NCI-H748 treated with DMSO at 0.1 percent for 48 hours (cell line): ENCODE measurements around the gene IP6K1.
"Not testable (repeated sequence)": the region's sequence is repeated elsewhere in the genome, so short reads cannot be mapped to it uniquely, and the experiment has no call there.

Source experiments
- DNase-seq: peaks from one replicate; lab custom pipeline; 2025; lab: John Stamatoyannopoulos, UW

IP6K1 gene

DNA sequence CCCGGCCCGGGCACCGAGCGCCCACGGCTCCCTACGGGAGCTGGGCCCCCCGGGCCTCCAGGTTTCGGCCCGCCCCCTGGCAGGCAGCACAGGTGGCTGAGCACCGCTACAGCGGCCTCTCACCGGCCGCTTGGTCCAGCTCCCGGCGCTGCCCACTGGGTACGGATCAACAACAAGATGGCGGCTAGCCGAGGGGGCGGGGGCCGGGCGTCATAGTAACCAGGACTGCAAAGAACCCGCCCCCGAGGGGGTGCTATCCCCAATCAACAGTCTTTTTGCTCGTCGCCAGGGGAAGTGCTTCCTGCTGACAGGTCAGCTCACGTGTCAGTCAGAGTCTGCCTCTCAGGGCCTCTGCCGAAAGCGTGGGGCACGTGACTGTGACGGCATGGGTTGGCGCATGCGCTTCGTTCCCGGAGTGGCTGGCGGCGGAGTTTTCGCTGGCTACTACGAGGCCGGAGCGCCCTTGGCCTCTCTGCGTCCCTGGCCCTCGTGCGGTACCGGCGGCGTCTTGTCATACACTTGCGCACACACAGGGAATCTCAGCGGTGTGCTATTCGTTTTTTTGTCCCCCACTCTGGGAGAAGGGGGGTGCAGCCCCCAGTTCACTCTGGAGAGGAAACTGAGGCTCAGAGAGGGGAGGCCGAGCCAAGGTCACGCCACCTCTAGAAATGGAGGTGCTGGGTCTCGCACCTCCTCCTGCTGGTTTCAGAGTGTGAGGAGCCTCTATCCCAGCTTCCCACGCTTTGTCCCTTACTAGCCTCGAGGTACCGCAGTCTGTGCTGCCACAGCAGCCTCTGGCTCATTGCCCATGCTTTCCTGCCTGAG lies at the start of gene IP6K1:
IP6K1 (minus strand) TSS at position 186 of the 825 bp plus-strand sequence. CDS start 38,502 bp downstream, outside the sequence.
- peak; percentile 95 for DNase-seq

DNA sequence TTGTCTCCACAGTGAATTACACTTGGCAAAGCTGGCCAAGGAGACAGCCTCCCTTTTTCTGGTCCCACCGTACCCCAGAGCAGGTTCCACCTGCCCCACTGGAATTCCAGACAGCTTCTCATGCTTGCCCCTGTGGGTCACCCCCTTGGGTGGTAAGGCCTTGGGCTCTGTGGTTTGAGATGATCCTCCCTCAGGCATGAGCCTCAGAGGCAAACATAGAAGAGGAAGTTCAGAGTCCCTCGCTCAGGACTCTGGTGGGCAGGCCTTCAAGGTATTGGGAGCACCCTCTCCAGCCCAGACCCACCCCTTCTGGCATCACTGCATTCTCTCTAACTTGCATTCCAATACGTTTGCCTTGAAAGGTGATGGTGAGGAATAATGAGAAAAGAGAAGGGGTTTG lies 45.0 kb upstream of the IP6K1 start:
- no peak for DNase-seq

DNA sequence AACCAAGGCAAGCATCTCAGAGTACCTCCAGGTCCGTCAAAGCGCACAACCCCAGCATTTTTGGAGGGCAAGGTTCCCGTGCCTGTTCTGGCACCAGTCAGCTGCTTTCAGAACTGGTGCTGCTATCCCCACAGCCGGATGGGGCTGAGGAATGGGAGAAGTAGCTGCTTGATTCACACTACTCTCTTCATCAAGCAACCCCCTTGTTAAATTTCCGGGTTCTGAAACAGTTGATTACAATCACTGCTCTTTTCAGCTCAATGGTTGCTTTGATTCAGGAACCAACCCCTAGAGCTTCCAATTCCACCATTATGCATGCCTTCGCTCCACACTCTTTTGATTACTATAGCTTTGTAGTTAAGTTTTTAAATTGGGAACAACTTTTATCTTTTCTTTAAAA lies 39.7 kb upstream of the IP6K1 start:
- DNase-seq: no peak

DNA sequence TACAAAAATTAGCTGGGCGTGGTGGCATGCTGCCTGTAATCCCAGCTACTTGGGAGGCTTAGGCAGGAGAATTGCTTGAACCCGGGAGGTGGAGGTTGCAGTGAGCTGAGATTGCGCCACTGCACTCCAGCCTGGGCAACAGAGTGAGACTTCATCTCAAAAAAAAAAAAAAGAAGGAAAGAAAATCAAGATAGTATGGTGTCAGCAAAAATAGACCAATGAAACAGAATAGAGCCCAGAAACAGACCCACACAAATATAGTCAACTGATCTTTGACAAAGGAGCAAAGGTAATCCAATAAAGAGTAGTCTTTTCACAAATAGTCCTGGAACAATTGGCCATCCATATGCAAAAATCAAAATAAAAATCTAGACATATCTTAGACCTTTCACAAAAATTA lies 36.8 kb upstream of the IP6K1 start:
- DNase-seq: not testable (repeated sequence)

DNA sequence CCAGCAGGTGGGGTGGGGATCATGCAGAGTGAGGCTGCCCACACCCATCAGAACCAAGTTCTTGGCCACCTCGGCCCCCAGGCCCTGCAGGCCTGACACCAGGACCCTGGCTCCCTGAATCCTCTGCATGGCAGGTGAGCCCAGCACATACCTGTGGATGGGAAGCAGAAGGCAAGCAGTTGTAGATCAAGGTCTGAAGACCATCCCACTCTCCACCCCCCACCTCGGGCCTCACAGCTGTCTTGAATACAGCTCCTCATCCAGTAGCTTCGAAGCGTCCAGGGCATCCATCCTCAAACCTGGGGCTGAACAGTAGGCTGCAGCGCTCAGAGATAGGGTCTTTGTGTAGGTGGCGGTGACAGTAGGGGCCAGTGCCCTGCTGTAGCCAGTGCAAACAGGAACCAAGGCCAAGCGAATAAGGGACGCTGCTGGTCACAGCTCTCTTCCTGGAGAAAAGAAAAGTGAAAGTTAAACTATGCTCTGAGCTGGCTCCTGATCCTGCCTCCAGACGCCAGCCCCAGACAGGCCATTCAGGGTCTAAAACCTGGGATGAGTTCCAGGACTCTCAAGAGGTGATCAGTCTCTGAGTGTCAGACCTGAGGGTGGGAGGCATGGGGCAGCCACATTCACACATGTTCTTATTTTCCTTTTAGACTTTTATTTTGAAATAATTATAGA lies 27.3 kb upstream of the IP6K1 start, which contains the start of gene UBA7:
UBA7 (minus strand) TSS at position 457 of the 678 bp plus-strand sequence; CDS start at position 291, 166 bp downstream.
- no peak for DNase-seq

DNA sequence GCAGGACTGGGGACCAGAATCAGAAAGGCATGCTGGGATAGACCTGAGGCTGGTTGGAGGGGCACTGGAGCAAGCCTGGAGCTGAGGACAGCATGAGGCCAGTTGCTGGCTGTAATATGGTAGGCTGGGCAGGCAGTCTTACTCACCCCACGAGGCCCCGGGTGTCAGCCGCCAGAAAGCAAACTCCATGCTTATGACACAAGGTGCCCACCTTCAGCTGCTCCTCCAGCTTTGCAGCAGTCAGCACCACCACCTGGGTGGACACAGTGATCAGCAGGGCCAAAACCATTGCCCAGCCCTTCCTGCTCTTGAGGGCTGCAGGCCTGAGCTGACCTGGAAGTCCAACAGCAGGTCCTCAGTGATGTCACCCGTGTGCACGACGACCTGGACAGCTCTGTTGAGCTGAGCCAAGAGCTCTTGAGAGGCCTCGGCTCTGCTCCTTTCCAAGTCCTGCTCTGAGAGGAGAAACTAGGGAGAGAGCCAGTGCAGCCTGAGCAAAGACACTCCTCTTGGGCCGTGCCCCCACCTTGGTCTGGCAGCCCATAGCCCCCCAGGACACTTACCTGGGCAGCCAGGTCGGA lies 26.7 kb upstream of the IP6K1 start:
- no peak for DNase-seq

DNA sequence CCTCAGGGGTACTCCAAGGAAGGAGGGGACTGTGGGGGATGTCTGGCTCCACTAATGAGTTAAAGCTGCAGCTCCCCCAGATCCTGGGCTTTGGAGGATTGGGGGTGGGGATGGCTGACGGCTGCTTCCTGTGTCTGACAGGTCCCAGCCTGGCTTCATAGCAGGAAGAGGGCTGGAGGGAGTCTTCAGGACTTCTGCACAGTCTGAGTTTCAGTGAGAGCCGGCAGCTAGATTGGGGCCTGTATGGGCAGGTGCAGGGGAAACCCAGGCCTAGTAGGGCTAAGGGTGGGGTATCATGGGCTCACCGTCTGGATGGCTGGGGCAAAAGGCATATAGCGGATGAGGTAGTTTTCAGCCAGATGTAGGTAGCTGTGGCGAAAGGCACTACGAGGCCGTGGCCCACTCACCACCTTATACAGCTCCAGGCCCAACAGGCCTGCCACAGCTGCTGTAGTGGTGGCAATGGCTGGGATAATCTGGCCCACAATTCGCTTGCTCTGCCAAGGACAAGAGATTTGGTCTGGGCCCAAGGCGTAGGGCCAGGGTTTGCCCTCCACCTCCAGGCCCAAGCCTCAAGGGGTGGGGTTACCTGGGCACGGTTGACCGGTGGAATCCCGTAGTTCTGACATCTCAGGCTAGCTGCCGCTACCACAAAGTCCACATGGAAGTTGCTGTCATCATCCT lies 21.2 kb upstream of the IP6K1 start:
- no peak for DNase-seq

DNA sequence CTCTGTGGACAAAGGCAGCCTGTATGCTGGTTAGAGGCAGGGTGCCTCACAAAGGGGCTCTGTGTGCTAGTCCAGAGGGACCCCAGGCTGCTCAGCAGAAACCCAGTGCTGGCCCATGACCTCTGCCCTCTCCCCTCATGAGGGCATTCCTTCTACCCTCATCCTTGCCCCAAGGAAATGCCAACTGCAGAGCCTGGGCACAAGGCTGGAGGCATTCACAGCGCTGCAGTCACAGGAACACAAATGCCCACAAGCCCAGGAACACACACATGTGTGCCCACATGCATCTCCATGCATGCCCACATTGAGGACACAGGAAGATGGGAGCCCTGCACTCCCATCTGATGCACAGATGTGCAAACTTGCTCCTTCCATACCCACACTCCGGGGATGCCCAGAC lies 20.5 kb upstream of the IP6K1 start:
- DNase-seq: no peak

DNA sequence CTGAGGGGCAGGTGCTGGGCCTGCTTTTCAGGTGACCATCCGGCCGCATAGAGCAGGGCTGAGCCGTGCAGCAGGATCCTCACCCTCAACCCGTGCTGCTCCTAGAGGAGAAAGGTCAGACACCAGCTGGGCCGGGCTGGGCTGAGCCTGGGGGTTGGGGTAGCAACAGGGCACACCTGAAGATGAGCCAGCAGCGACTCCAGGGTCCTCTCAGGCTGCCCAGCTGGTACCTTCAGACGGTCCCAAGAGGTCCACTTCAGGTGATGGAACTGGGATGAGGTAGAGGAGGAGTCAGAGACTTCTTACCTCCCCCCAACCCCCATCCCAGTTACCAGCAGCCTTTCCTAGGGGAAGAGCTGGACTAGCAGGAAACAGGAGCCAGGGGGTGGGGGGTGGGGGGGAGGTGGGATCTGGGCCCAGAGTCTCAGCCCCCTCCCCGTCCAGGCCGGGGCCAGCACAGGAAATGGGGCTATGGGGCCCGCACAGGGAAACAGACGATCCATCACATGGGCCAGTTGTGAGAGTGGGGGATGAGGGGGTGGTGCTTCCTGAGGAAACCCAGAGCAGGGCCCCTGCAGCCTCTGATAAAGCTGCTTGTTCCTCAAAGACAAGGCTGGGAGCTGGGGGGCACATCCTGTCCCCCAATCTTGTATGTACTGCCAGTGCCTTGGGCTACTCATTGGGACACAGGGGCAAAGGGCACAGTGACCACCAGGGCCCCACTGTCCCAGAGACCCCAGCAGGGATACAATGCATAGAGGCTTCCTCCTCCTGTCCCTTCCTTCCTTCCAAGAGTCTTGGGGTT lies 19.8 kb upstream of the IP6K1 start:
- no peak for DNase-seq

DNA sequence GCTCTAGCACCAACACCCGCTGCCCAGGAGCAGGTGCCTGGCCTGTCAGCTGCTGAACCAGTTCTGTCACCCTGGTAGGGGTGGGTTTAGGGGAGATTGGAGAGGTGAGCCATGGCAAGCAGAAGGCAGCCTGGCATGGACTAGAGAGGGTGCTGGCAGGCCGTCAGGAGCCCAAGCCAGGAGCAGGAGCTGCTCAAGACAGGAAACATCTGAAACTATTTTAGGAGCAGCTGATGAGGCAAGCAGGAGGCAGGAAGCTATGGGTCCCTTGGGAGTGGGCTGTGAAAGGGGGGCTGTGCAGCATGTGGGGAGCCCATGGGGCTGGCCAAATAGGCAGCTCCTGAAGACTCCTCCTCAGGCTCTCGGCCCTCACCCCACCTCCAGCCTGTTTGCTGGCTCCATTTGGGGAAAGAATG lies 19.0 kb upstream of the IP6K1 start:
- no peak for DNase-seq

DNA sequence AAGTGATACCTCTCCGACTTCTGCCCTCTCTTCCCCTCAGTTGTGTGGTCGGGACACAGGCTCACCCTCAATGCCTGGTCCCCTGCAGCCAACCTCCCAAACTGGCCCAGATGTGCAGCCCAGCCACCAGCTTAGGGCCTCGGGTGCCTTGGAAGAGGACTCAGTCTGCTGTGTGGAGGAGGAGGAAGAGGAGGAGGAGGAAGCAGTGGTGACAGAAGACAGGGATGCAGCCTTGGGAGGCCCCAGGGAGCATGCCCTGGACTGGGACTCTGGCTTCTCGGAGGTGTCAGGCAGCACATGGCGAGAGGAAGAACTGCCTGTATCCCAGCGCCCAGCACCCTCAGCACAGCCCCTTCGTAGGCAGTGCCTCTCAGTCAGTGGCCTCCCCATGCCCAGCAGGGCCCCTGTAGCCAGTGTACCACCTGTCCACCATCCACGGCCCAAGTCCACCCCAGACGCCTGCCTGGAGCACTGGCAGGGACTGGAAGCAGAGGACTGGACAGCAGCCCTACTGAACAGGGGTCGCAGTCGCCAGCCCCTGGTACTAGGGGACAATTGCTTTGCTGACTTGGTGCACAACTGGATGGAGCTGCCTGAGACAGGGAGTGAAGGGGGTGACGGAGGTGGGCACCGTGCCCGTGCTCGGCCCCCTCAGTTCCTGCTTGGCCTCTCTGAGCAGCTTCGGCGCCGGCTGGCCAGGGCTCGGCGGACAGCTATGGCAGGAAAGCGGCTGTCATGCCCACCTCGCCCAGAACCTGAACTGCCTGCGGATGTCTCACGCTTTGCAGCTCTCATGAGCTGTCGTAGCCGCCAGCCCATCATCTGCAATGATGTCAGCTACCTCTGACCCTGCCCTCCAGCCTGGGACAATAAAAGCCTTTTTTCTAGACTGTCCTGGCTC lies 18.0 kb upstream of the IP6K1 start:
- DNase-seq: no peak

DNA sequence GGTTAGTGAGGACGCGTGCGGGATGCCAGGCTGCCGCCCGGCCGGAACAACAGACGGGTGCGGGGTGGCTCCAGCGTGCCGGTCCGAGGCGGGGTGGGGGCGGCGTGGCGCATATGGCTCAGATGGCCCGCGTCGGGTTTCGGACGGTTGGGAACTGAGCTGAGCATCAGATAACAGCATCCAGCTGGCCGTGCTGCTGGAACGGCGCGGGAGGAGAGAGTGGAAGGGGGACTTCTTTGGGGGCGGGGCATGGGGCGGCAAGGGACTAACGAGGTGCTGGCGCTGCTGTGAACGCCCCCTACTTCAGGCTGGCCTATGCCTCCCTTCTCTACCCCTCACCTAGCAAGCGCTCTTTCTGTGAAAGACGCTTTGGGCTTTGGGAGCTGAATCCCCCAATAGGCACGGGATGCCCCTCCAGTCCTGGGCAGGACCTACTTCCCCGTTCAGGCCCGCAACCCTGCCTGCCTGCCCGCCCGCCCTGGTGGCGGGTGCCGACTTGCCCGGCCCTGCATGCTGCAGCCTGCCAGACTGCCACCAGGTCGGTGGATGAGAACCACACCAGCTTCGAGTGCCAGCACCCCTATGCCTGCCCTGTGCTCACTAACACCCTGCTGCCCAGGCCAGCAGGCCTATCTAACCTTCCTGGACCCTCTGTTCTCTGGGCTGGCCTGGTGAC lies 17.3 kb upstream of the IP6K1 start:
- no peak for DNase-seq

DNA sequence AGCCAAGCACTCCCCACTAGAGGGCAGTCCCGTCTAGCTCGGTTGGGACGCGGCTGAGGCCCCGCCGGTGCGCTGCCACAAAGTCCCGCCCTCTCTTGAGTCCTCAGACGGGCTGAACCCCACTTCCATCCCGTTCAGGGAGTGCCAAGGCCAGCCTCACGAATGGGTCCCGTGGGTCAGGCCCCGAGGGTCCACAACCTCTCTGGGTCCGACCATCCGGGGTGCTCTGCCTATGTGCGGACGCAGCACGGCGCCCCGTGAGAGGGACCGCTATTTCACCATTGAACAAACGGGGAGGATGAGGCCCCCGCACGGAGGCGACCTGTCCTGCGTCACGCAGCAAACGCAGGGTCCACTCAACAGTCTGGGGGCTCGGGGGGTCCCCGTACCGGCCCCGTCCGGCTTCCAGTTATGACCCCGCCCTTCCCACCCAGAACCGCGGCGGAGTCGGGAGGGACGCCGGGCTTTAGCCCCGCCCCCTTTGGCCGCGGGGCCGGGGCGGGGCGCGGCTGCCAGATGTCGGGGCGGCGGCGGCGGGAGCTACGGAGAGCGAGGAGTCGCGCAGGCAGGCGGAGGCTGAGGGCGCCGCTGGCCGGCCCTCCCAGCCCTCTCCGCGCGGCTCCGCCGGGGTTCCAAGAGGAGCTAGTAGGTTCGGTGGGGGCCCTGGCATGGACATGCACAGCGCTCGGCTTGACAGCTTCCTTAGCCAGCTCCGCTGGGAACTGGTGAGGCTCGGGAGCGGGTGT lies 16.6 kb upstream of the IP6K1 start, which contains the start of gene INKA1:
INKA1 (plus strand) TSS at position 543 of the 746 bp plus-strand sequence; CDS start at position 675, 132 bp downstream.
- DNase-seq: peak; percentile 27

DNA sequence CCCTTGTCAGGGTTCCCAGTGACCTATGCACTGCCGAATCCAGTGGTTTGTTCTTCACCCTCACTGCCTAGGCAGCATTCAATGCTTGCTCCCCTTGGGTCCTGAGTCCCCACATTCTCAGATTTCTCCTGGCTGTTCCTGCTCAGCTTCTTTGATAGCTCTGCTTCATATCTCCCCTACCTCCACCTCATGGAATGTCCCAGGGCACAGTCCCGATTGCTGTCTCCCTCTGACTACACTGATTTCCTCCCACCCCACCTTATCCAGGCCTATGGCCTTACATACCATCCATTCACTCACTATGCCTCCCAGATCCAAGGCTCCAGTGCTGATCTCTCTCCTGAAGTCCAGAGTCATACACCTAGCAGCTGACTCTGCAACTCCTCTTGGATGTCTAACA lies 14.8 kb upstream of the IP6K1 start:
- DNase-seq: no peak

DNA sequence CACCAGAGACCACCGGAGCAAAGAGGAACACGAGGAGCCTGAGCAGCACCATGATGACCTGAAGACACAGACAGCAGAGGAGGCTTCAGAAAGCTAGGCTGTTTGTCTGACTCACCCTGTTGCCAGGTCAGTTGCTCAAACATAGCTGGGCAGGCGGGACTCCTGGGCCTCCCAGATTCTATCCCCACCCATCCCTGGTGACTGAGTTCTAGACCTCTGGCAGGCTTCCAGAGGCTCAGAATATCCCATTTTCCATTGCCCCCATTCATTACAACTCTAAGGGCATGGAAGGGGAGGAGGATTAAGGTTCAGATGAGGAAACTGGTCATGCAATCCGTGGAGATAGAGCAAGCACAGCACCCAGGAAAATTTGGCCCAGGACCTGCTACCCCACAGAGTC lies 13.4 kb upstream of the IP6K1 start, which contains the start of gene CDHR4:
CDHR4 (minus strand) TSS at position 113 of the 400 bp plus-strand sequence; CDS start at position 52, 61 bp downstream.
- DNase-seq: no peak

DNA sequence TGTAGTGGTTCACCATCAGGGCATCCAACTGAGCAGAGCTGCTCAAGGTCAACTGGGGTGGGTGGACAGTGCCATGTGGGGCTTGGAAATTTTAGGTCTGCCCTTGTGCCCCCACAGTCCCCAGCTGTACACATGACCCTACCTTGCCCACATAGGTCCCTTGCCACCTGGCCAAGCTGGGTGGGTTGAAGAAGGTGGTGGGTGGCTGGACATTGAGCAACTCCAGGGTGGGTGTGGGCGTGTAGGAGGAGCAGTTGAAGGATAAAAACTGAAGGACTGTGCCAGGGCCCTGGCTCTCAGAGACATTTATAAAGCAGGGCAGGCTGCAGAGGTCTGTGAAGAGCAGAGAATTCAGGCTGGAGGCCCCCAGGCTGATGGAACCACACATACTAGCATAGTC lies 12.8 kb upstream of the IP6K1 start:
- no peak for DNase-seq

DNA sequence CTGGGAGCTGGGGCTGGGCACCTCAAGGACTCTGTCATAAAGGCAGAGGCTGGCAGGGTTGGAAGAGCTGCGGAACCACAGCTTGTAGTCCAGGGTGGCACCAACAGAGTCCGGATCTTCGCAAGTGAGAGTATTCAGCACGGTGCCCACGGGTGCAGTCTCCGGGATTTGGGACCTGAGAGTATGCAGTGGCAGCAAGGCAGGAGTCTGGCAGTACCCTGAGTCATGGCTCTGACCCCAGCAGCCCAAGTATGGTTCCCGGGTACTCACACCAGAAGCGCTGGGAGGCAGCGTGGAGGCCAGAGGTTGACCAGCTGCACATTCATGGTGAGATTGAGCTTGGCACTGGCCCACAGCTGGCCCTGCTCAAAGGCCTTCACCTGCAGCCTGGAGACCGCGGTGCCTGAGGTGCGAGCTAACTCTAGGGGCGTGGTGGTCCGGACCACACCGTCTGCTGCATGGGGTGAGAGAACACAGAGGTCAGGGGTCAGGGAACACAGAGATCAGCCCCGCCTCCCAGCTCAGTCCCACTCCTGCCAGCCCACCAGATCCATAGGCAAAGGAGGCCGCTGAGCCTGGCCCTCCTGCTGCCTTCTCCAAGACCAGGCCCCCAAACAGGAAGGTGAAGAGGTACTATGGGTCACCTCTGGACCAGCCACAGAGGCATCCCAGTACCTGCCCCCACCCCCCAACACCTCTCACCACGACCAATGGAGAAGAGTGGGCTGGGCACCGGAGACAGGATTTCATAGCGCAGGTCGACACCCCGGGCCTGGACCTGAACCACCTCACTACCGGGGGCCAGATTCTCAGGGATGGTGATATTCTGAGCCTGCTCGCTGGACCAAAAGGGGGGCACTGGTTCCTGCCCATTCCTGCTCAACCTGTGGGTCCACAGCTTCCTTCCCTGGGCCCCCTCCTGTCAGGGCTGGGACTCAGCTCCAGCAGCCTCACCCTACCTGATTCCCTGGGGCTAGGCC lies 8.9 kb upstream of the IP6K1 start:
- no peak for DNase-seq

DNA sequence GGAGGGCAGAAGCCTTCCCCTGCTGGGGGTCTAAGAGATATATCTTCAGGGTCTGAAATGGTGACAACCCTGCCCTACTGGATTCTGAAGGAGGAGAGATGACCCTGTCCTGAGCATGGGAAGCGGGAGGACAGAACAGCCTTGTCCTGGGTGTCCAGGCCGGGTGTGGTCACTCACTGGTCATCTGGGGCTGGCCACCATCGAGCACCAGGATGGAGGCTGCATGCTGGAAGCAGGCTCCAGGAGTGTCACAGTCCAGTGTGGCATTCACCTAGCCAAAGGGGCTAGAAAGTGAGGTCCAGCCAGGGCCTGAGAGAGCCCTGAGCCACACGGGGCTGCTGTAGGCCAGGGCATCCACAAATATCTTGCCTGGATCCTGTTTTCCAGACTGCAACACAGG lies 8.1 kb upstream of the IP6K1 start:
- DNase-seq: no peak
